NCI-H1930 (cell line): ENCODE measurements around the gene ARID1B.

Source experiments
- DNase-seq, 2 experiments: peaks; one replicate each; lab custom pipeline; 2025; lab: John Stamatoyannopoulos, UW

ARID1B gene

GRCh38 chr6:157185986-157186385, 408.8 kb downstream of the ARID1B start:
- no peak for DNase-seq

DNA sequence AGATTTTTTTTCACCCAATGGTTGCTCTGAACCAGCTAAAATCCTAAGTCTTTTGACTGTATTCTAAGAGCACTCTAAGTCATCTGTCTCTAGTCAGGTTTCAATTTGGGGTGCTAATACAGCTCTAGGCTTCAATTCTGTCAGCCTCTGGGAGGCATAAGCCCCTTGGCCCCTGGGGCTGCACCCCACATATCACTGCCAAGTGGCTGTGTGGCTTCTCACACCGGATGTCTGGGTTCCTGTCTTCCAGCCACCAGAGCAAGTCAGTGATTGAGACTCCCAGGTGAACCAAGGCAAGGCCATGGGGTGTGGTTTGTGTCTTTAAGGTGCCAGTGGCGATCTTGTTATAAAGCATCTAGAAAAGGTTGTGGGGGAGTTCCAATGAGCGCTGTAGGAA, 409.6 kb downstream of the ARID1B start:
- no peak for DNase-seq

DNA sequence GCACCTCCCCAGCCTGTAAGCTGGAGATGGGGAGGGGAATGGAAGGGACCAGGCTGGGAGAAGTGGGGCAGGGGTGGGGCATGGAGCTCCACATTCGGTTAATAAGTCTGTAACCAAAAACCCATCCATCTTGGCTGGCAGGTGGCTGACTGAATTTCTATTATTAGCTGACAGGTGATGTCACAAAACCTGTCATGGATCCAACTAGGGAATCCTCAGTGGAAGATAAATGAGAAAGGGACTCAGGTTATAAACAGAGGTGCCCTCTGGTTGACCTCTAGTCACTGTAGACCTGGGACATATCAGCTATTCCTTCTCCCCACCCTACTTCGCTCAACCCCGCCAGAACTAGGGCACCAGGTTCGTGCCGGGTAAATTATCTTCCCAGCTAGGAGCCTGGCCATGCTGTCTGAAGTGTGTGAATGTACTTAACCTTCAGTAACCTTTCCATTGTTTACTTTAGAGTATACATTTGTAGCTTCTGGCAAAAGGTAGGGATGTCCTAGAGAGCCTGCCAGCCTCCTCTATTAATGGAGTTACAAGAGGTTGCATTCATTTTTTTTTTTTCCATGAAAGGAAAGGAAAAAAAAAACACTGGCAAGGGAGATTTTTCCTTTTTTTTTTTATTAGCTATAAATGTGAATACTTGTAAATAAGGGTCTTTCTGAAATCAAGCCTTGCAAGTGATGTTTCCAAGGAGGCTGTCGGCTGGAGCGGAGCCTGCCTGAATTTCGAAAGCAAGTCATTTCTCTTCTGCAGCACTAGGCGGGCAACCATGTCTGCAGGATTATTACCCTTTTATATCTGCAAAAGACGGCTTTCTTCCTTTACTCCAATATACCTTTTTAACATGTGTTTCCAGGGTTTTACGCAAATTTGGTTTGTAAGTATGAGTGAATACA, 410.3 kb downstream of the ARID1B start:
- no peak for DNase-seq

DNA sequence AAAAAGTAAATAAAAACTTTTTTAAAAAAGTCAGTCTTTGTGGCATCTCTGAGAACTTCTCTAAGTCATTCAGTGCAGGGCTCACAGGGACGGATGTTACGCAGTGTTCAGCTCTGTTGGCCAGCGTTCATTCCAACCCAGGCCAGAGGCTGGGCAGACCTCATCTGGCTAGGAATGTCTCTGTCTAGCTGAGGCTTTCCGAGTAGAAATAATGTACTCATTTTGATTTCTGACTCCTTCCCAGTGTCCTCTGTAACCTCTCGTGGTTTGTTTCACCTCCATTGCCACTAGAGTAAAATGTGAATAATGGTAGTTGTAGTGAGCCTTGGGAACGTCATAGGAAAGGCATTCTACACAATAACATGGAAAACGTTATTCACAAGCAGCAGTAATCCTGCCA, 411.0 kb downstream of the ARID1B start:
- no peak for DNase-seq

- DNase-seq = no peak
Measured at GRCh38 chr6:157193443-157193996, 416.3 kb downstream of the ARID1B start.

DNA sequence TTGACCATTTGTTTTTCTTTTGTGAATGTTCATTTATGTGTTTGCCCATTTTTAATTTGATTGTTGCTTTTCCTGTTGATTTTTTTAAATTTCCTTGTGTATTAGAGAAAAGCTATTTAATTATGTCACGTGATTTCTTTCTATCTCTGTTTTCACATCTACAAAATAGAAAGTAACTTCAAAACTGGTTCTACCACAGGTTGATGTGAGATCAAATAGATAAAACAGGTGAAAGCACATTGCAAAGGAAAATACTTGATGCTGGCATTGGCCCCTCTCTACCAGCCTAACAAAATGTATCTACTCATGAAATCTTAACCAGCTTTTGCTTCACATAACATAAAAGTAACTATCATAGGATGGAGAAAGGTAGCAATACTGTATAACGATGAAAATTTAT, 416.9 kb downstream of the ARID1B start:
- no peak for DNase-seq

DNA sequence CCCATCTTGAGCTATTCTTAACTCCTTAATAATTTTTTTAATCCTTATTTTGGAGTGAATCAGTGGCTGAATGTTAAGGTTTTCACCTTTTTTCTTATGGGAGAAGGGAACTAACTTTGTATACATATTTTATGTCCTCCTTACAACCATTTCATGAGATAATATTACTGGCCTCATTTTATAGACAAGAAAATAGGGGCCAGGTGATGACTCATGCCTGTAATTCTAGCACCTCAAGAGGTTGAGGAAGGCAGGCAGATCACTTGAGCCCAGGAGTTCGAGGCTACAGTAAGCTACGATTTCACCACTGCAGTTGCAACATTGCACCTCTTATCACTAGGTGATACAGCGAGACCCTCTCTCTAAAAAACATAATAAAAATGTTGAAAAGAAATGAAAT, 417.5 kb downstream of the ARID1B start:
- DNase-seq = no peak

GRCh38 chr6:157196391-157196790, 419.2 kb downstream of the ARID1B start:
- DNase-seq = no peak

- no peak for DNase-seq
Measured at GRCh38 chr6:157198425-157199279, 421.5 kb downstream of the ARID1B start.

DNA sequence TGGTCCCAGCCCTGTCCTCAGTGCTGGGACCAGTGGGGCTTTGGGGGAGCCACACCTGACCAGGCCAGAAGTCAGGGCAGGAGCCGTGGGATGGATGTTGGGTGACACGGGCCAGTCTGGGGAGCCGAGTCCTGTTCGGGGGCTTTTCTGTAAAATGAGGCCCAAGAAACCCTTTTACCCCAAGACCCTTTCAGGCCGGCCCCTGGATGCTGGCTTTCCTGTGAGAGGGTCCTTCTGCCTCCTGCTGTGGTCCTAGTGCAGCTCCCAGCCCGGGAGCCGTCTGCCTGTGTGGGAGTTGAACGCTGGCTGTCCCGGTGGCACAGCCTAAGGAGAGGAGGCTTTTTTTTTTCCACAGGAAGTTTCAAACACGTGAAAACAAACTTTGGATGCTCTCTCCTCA, 422.9 kb downstream of the ARID1B start:
- no peak for DNase-seq

DNA sequence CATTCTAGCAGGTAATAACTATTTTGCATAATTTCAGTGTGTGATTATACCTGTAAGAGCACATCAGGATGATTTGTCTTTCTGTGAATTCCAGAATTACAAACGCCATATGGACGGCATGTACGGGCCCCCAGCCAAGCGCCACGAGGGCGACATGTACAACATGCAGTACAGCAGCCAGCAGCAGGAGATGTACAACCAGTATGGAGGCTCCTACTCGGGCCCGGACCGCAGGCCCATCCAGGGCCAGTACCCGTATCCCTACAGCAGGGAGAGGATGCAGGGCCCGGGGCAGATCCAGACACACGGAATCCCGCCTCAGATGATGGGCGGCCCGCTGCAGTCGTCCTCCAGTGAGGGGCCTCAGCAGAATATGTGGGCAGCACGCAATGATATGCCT, 423.4 kb downstream of the ARID1B start:
- no peak for DNase-seq

GRCh38 chr6:157201083-157201482, 423.9 kb downstream of the ARID1B start:
- DNase-seq = no peak

DNA sequence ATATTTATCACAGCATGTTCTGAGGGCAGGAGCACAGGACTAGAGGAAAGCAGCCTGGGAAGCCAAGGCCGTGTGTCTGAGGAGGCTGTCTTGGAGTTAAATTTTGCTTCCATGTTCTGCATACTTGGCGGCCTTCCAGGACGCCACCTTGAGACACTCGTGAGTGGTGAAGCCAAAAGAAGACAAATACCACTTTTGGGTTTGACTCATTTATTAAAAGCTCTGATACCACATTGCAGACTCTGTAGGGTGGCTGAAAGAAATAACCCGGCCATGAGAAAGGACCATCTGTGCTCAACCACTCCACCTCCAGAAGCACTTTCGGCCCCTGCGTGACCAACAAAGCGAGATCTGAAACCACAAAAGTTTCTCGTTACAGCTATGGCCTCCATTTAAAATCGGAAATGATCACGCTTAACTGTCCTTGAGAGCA, 426.1 kb downstream of the ARID1B start:
- DNase-seq = no peak

- no peak for DNase-seq
Measured at GRCh38 chr6:157203764-157204163, 426.6 kb downstream of the ARID1B start.

GRCh38 chr6:157205473-157206358, 428.5 kb downstream of the ARID1B start:
- no peak for DNase-seq

DNA sequence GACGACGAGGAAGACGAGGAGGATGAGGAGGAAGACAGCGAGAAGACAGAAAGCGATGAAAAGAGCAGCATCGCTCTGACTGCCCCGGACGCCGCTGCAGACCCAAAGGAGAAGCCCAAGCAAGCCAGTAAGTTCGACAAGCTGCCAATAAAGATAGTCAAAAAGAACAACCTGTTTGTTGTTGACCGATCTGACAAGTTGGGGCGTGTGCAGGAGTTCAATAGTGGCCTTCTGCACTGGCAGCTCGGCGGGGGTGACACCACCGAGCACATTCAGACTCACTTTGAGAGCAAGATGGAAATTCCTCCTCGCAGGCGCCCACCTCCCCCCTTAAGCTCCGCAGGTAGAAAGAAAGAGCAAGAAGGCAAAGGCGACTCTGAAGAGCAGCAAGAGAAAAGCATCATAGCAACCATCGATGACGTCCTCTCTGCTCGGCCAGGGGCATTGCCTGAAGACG, 429.2 kb downstream of the ARID1B start:
- DNase-seq = no peak

DNA sequence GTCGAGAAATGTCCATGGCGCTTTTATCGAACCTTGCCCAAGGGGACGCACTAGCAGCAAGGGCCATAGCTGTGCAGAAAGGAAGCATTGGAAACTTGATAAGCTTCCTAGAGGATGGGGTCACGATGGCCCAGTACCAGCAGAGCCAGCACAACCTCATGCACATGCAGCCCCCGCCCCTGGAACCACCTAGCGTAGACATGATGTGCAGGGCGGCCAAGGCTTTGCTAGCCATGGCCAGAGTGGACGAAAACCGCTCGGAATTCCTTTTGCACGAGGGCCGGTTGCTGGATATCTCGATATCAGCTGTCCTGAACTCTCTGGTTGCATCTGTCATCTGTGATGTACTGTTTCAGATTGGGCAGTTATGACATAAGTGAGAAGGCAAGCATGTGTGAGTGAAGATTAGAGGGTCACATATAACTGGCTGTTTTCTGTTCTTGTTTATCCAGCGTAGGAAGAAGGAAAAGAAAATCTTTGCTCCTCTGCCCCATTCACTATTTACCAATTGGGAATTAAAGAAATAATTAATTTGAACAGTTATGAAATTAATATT, 430.4 kb downstream of the ARID1B start:
- no peak for DNase-seq

- no peak for DNase-seq
Measured at GRCh38 chr6:157209865-157210530, 432.8 kb downstream of the ARID1B start.

GRCh38 chr6:157210954-157211353, 433.8 kb downstream of the ARID1B start:
- DNase-seq = no peak

GRCh38 chr6:157211603-157212455, 434.7 kb downstream of the ARID1B start:
- no peak for DNase-seq
